ENCODE results near the gene ELOF1.
A peak's percentile ranks its signal among the peaks of the same experiment; 100 is the strongest.

ELOF1 gene

DNA sequence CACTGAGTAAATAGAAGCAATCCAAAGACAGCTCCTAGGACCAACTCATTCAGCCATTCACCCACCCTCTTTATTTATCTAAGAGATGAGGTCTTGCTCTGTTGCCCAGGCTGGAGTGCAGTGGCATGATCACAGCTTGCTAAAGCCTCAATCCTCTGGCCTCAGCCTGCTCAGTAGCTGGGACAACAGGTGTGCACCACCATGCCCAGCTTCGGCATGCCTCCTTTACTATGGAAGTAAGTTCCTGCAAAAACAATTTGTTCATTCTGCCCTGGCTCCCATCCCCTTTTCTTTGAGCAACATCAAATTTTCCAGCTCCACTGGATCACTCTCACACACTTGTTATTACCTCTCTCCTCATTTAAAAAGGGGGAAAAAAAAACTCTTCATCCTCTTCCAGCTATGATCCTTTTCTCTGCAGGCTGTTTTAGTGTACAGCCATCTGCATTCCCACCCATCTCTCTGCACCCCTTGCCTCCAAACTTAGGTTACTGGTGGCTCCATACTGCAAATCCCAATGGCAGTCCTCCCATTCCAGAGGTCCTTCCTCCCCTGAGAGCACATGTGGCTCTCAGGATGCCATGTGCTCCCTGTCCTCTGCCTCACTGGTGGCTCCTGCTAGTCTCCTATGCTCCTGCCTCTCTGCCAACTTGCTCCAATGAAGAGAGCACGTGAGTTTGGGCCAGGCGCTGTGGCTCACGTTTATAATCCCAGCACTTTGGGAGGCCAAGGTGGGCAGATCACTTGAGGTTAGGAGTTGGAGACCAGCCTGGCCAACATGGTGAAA is 2.2 kb downstream of the ELOF1 start:
- Mint-ChIP-seq H3K4me1 (ENCODE audit: low read depth in 2 of 2) (peaks cover 35 to 42% of the 10 kb centered on the region in 2 donors), H3K27ac (peak overlapping the region in 1 of 2 donors; percentile 78), H3K27me3 (no peaks in the 10 kb centered on the region), H3K9me3 (no peaks in the 10 kb centered on the region), H3K4me3 (peak overlapping the region; percentile 91 to 97), H3K36me3 (ENCODE audit: insufficient read depth) (peaks cover 28% of the 10 kb centered on the region)
- no peak for DNase-seq
- no peak for ATAC-seq (replicated peaks)

GRCh38 chr19:11555246-11555645 is 3.8 kb downstream of the ELOF1 start:
- H3K27me3 Mint-ChIP-seq: no peaks in the 10 kb centered on the region
- no peaks in the 10 kb centered on the region for H3K9me3 Mint-ChIP-seq
- peaks cover 29 to 38% of the 10 kb centered on the region in 2 donors for H3K4me1 Mint-ChIP-seq (ENCODE audit: low read depth in 2 of 2)
- H3K4me3 Mint-ChIP-seq: no peak overlapping the region
- DNase-seq (no peak), ATAC-seq (replicated peaks) (no peak)
- peak overlapping the region in 1 of 2 donors; percentile 29 for H3K27ac Mint-ChIP-seq
- H3K36me3 Mint-ChIP-seq (ENCODE audit: insufficient read depth): peaks cover 33% of the 10 kb centered on the region

GRCh38 chr19:11554160-11554559 is 4.9 kb downstream of the ELOF1 start:
- ATAC-seq (replicated peaks) (no peak), DNase-seq (no peak)
- Mint-ChIP-seq H3K27me3 (no peaks in the 10 kb centered on the region), H3K27ac (no peak overlapping the region), H3K36me3 (ENCODE audit: insufficient read depth) (peaks cover 30% of the 10 kb centered on the region), H3K9me3 (no peaks in the 10 kb centered on the region), H3K4me1 (ENCODE audit: low read depth in 2 of 2) (peaks cover 23 to 32% of the 10 kb centered on the region in 2 donors), H3K4me3 (no peak overlapping the region)

DNA sequence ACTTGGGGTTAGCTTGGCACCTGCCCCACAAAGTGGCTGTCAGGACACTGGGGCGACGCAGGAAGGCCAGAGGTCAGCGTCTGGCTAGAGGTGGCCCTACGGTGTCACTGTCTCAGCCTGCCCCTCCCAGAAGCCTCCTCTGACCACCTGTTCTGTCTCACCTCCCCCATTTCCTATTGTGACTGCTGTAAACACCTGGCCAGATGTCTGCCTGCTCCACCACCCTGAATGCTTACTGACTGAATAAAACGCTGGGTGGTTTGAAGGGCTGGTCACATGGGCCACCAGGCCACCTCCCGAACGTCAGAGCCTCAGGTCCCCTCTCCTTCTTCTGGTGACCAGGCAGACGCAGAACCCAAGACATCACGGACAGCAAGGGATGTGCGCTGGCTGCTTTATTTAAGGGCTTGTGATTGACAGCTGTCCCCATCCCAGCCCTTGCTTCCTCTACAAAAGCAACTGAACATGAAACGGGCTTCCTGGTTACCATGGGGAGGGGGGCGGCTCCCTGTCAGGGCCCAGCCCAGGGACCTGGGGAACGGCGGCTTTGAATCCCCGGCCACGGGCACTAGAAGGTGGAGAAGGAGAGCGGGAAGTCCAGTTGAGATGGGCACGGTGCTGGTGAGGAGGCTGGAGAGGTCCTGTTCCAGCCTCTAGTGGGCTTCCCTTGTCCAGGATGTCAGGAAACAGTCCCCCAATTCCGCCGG is 6.2 kb downstream of the ELOF1 start:
- Mint-ChIP-seq H3K36me3 (ENCODE audit: insufficient read depth) (peaks cover 26% of the 10 kb centered on the region), H3K4me3 (no peak overlapping the region), H3K27ac (no peak overlapping the region), H3K4me1 (ENCODE audit: low read depth in 2 of 2) (peaks cover 14 to 21% of the 10 kb centered on the region in 2 donors), H3K27me3 (no peaks in the 10 kb centered on the region), H3K9me3 (no peaks in the 10 kb centered on the region)
- DNase-seq: no peak
- no peak for ATAC-seq (replicated peaks)

DNA sequence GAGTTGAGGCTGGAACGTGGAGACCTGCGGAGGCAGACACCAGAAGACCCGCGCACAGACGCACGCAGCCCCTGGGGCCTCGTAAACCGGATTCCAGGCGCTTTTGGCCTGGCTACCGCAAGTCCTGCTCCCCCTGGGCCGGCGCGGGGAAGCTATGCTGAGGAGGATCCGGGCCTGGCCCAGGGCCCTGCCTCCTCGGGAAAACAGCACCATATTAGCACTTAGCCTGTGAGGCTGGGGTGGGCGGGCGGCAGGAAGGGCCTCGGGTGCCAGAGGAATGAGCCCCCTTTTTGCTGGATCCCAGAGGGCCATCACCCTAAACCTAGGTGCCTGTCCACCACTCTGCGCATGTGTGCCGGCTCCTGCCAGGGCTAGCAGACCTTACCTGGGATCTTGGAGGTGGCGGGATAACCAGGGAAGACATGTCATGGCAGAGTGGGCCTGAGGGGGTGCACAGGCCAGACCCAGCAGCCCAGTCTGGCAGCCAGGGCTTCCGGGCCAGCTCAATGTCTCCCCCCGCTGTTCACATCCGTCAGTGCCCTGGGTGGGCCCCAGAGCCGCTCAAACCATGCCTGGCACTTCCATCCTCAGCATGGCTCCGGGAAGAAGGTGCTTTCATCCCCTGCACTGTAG is 7.3 kb downstream of the ELOF1 start:
- peak overlapping the region in 1 of 2 donors; percentile 20 for H3K27ac Mint-ChIP-seq
- ATAC-seq (replicated peaks) (peak; percentile 8), DNase-seq (no peak)
- H3K4me1 Mint-ChIP-seq (ENCODE audit: low read depth in 2 of 2): peaks cover 7 to 13% of the 10 kb centered on the region in 2 donors
- H3K27me3 Mint-ChIP-seq: no peaks in the 10 kb centered on the region
- H3K4me3 Mint-ChIP-seq: no peak overlapping the region
- peaks cover 22% of the 10 kb centered on the region for H3K36me3 Mint-ChIP-seq (ENCODE audit: insufficient read depth)
- H3K9me3 Mint-ChIP-seq: no peaks in the 10 kb centered on the region

DNA sequence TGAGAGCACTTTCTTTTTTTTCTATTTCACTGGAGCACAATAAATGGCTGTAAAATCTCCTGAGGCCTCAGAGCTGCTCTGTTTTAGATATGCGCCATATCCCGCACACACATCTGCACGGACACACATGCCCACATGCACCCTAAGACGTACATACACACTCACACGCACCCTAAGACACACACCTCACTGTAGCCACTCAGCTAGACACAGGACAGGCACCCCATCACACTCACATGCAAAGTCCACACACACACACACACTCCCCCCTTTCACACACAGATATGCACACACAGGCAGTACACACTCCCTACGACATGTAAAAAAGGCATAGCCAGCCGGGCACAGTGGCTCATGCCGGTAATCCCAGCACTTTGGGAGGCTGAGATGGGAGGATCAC is 8.8 kb downstream of the ELOF1 start:
- H3K9me3 Mint-ChIP-seq: no peaks in the 10 kb centered on the region
- H3K36me3 Mint-ChIP-seq (ENCODE audit: insufficient read depth): peaks cover 22% of the 10 kb centered on the region
- H3K4me1 Mint-ChIP-seq (ENCODE audit: low read depth in 2 of 2): peaks cover 1% of the 10 kb centered on the region in 2 donors
- ATAC-seq (replicated peaks): no peak
- H3K4me3 Mint-ChIP-seq: no peak overlapping the region
- H3K27me3 Mint-ChIP-seq: peaks cover 1 to 5% of the 10 kb centered on the region in 2 donors
- no peak overlapping the region for H3K27ac Mint-ChIP-seq
- DNase-seq: no peak

- H3K27me3 Mint-ChIP-seq: peaks cover 7 to 13% of the 10 kb centered on the region in 2 donors
- no peak for DNase-seq
- peaks cover 16% of the 10 kb centered on the region for H3K36me3 Mint-ChIP-seq (ENCODE audit: insufficient read depth)
- no peak overlapping the region for H3K4me3 Mint-ChIP-seq
- ATAC-seq (replicated peaks): no peak
- no peak overlapping the region for H3K27ac Mint-ChIP-seq
- H3K9me3 Mint-ChIP-seq: no peaks in the 10 kb centered on the region
- H3K4me1 Mint-ChIP-seq (ENCODE audit: low read depth in 2 of 2): peaks cover 0 to 1% of the 10 kb centered on the region in 2 donors
These were observed 9.6 kb downstream of the ELOF1 start for GRCh38 chr19:11549386-11549953.

GRCh38 chr19:11547929-11548700 is 10.9 kb downstream of the ELOF1 start:
- Mint-ChIP-seq H3K27ac (no peak overlapping the region), H3K27me3 (peaks cover 14 to 22% of the 10 kb centered on the region in 2 donors), H3K4me3 (no peak overlapping the region), H3K9me3 (no peaks in the 10 kb centered on the region), H3K4me1 (ENCODE audit: low read depth in 2 of 2) (peaks cover 0 to 1% of the 10 kb centered on the region in 2 donors), H3K36me3 (ENCODE audit: insufficient read depth) (peaks cover 11% of the 10 kb centered on the region)
- DNase-seq (no peak), ATAC-seq (replicated peaks) (no peak)

DNA sequence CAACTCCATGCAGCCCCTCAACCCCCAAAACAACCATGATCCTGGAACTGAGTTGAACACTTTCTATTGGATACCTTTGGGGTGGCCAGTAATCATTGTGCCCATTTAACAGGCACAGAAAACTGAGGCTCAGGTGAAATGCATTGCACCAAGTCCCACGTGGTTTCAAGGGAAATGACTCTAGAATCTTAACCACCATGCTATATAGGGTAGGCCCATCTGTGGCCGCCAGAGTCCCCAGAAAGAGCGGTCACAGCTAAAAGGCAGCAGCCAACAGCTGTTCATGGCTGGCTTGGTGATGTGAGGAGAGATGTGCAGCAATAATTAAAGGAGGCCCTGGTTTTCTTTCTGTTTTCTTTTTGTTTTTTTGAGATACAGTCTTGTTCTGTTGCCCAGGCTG is 17.8 kb downstream of the ELOF1 start:
- H3K9me3 Mint-ChIP-seq: no peaks in the 10 kb centered on the region
- H3K4me3 Mint-ChIP-seq: no peak overlapping the region
- no peak for DNase-seq
- H3K27me3 Mint-ChIP-seq: peaks cover 35 to 58% of the 10 kb centered on the region in 2 donors
- no peak overlapping the region for H3K27ac Mint-ChIP-seq
- no peak for ATAC-seq (replicated peaks)
- H3K4me1 Mint-ChIP-seq (ENCODE audit: low read depth in 2 of 2): peaks cover 0 to 1% of the 10 kb centered on the region in 2 donors
- no peaks in the 10 kb centered on the region for H3K36me3 Mint-ChIP-seq (ENCODE audit: insufficient read depth)

- Mint-ChIP-seq H3K36me3 (ENCODE audit: insufficient read depth) (peaks cover 2% of the 10 kb centered on the region), H3K9me3 (no peaks in the 10 kb centered on the region), H3K27me3 (peaks cover 35 to 57% of the 10 kb centered on the region in 2 donors), H3K4me1 (ENCODE audit: low read depth in 2 of 2) (peaks cover 2 to 3% of the 10 kb centered on the region in 2 donors), H3K4me3 (no peak overlapping the region), H3K27ac (no peak overlapping the region)
- ATAC-seq (replicated peaks): no peak
- DNase-seq: no peak
These were observed 18.4 kb downstream of the ELOF1 start for GRCh38 chr19:11540645-11541044.

DNA sequence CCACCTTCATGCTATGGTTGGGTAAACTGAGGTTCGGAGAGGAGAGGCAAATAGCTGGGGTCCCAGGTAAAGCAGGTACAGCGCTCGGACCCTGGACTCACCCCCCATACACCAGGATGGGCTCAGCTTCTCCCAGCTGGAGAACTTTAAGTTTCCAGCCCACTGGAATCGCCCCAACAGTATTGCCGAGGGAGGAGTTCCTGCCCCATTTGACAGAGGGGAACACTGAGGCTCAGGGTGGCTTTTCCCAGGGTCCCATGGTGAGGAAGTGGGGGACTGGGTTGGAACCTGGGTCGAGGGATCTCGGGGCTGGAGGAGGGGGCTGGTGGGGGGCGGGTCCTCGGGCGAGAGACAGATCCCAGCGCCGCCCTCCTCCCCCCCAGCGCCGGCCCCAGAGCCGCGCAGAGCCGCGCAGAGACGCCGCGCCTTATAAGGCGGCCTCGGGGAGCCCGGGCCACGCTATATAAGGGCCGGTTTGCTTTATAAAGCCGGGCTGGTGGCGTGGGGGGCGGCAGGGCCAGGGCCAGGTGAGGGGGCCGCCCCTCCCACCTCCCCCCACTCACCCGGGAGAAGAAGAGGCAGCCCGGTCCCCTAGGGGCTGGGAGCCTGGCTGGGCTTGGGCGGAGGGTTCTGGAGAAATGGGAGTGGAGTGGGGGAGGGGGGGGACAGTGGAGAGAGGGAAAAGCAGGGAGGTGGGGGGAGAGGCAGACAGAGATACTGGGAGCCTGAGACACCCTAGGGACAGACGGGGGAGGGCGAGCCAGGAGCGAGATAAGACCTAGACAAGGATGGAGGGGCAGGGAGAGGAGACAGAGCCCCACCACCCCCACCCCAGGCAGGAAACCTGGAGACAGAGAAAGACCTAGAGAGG is 19.3 kb downstream of the ELOF1 start:
- Mint-ChIP-seq H3K36me3 (ENCODE audit: insufficient read depth) (peaks cover 4% of the 10 kb centered on the region), H3K9me3 (no peaks in the 10 kb centered on the region)
- DNase-seq: no peak

More for the DNA sequence above, 19.3 kb downstream of the ELOF1 start:
- Mint-ChIP-seq H3K27ac (peak overlapping the region in 1 of 2 donors; percentile 12), H3K4me3 (no peak overlapping the region), H3K27me3 (peaks cover 28 to 48% of the 10 kb centered on the region in 2 donors), H3K4me1 (ENCODE audit: low read depth in 2 of 2) (peaks cover 5 to 6% of the 10 kb centered on the region in 2 donors)
- no peak for ATAC-seq (replicated peaks)
